ENCODE measurements around the gene NUDT14.

- TF ChIP-seq GATA3 (IDR thresholded peaks at IDR 0.05; ENCODE audit: low read depth, low read length): no peak
- TF ChIP-seq GATA2 (IDR thresholded peaks at IDR 0.05; ENCODE audit: low read depth, low read length): no peak
Observed at GRCh38 chr14:105156414-105157375, 24.4 kb downstream of the NUDT14 start.

Data from SH-SY5Y (cell line).